Midbrain (tissue), 1 donor: ENCODE data around the gene MLXIPL.
"Not testable (repeated sequence)": the region's sequence is repeated elsewhere in the genome, so short reads cannot be mapped to it uniquely, and the experiment has no call there.

Experiments
- DNase-seq: peaks from one replicate; lab custom pipeline; 2025; lab: John Stamatoyannopoulos, UW

Gene MLXIPL

DNA sequence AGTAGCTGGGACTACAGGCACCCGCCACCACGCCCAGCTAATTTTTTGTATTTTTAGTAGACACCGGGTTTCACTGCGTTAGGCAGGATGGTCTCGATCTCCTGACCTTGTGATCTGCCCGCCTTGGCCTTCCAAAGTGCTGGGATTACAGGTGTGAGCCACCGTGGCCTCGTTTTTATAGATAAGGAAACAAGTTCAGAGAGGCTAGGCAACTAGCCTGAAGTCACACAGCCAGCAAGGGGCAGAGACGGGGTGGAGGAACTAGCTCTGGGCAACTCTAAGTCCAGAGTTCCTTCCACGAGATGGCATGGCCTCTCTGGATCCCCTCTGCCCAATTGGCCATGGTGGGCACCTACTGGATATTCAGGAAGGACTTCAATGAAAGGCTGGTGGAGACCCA lies 9.4 kb downstream of the MLXIPL start:
- DNase-seq = not testable (repeated sequence)

DNA sequence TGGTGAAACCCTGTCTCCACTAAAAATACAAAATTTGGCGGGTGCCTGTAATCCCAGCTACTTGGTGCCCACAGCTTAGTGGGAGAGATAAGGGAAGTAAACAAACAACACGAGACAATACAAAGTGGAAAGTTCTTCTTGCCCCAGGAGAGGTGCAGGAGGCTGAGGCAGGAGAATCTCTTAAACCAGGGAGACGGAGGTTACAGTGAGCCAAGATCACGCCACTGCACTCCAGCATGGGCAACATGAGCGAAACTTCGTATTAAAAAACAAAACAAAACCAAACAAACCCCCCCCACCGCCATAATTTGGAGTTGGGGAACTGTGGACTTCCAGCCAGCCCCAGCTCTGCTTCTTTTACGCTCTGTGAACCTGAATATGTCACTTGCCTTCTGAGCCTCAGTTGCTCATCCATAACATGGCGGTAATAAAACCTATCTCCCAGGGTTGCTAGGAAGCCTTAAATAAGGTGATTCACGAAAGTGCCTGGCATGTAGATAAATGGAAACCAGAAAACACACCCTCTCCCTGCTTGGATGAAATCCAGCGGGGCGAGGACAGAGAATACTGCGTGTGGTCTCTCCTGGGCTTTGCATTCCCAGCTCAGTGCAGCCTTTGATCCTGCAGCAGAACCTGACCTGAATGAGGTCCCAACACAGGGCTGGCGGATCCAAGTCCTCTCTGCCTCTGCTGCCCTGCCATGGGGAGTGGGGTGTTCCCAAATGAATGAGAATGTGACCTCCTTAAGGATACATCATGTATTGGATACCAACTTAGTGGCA lies 10.2 kb downstream of the MLXIPL start:
- no peak for DNase-seq

GRCh38 chr7:73612598-73613269 lies 11.6 kb downstream of the MLXIPL start:
- DNase-seq = no peak

DNA sequence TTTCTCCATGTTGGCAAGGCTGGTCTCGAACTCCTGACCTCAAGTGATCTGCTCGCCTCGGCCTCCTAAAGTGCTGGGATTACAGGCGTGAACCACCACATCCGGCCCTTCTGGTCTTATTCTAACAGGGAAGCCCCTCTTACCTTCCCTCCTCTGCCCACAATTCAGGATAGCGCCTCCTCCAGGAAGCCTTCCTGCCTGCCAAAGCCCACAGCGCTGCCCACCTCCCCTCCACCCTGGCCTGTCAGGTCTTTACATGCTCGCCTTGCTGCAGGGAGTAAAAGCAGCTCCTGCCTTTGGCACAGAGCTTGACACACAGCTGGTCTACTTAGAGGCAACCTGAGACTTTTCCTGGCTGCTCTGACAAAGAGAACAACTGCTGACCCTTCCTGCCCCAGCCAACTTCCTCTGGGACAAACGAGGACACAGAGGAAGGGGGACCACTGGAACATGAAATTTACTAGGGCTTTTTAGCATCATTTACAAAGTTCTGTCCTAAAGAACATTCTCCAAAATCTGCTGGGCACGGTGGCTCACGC lies 13.2 kb downstream of the MLXIPL start:
- DNase-seq = no peak

- no peak for DNase-seq
These were observed 14.2 kb downstream of the MLXIPL start for GRCh38 chr7:73610105-73610504.

DNA sequence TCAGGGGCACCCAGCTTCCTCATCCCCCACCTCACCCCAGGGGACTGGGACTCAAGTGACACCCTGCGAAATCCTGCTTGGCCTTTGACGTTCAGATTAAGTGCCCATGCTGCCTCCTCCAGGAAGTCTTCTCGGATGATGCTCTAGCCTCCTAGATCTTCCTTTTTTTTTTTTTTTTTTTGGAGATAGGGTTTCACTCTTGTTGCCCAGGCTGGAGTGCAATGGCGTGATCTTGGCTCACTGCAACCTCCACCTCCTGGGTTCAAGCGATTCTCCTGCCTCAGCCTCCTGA lies 16.7 kb downstream of the MLXIPL start:
- not testable (repeated sequence) for DNase-seq

DNA sequence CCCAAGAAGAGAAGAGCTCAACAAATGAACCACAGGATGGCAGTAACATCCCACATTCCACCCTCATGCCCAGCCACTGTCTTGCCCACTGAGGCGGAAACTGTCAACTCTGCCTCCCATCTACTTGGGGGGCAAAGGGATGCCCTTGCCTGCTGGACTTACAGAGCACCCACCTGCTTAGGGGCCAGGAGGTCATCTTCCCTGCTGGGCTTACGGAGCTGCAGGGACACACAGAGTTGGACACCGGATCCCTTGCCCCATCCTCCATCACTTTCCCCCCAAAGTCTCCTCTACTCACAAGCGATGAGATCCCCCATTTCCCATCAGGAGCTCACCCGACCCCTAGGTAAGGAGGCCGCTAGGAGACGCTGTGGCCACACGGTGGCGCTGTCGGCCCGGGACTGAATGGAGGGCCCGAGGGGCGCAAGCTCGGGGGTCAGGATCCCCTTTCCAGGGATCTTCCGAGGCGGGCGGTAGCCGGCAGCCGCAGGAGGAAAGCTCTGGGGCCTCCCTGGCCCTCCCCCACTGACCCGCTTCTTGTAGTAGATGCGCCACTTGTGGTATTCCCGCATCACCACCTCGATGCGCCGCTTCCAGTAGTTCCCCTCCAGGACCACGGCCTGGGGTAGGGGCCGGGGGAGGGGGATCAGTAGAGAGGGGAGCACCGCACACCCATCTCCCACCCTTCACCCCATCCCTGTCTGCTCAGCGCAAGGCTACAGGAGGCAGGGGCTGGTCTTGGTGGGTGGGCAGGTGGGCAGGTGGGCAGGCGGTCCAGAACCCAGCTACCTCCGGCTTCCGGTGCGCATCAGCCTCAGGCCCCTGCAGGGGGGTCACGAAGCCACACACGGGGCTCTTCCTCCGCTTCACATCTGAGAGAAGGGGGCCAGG lies 17.3 kb downstream of the MLXIPL start:
- DNase-seq = peak; percentile 32

DNA sequence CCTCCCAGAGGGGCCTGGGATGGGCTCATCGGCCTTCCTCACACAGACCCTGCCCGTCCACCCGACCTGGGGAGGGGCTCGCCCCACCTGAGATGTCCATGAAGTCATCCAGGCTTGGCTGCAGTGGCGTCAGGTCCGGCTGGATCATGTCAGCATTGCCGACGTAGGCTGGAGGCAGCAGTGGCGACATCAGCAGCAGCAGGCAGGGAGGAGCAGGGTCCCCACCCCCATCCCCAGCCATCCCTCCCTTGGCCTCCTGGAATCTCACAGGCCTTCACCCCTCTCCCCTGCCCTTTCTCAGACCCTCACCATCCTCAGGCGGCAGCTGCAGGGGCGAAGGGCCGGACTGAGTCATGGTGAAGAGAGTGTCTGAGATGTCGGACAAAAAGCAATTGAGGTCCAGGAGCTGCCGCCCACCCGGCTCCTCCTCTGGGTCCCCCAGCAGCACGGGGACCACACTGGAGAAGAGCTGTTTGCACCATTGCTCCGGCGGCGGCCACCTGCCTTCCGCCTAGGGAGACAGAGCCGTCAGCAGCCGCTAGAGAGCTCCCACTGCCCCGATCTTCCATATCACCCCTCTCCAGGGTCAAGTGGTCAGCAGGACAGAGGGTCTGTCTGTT lies 18.6 kb downstream of the MLXIPL start:
- no peak for DNase-seq

- DNase-seq = peak; percentile 11
These were observed 21.3 kb downstream of the MLXIPL start for GRCh38 chr7:73602721-73603651.

DNA sequence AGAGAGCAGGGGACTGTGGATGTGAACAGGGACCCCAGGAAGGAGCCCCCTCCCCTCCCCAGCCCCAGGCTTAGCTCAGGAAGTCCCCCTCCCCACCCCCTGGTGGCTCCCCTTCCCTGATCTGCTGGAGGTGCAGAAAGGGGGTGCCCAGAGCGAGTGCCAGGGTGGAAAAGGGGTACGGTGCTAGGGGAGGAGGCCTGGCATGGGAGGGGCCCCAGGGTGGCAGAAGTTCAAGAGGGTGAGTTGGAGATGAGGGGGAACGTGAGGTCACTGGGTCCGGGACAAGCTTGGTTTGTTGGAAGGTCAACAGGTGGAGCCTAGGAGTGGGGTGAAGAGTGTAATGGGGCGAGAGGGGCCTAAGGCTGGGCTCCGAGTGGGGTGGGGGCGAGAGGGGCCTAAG lies 24.4 kb downstream of the MLXIPL start:
- no peak for DNase-seq

DNA sequence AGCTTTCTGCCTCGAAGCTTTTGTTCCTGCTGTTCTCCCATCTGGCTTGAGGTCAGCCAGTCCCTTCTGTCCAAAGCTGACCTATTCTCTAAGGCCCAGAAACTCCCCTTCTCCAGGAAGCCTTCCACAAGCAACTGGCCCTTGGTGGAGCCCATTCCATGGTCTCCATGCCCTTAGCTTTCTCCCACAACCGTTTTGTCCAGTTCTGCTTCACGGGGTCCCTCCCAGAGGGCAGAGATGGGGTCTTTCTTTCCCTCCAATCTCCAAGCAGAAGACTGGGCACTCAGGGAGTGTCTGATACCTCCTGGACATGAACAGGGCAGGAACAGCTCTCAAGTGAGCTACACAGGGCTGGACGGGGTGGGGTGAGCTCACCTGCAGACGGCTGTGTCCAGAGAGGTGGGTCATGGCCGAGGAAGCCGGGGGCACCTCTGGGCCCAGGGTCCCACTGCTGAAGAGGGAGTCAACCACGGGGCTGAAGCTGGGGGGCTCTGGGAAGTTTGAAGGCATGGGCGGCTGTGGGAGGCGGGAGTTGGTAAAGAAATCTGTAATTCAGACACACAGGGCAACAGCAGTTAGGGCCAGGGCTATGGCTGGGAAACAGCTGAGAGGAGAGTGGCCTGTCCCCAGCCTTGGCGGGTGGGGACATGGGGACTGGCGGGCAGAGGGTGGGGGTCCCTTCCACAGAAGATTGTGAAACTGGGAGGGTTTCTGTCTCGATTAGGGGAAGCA lies 25.0 kb downstream of the MLXIPL start:
- DNase-seq = no peak

- no peak for DNase-seq
These were observed 26.1 kb downstream of the MLXIPL start for GRCh38 chr7:73597978-73598782.

DNA sequence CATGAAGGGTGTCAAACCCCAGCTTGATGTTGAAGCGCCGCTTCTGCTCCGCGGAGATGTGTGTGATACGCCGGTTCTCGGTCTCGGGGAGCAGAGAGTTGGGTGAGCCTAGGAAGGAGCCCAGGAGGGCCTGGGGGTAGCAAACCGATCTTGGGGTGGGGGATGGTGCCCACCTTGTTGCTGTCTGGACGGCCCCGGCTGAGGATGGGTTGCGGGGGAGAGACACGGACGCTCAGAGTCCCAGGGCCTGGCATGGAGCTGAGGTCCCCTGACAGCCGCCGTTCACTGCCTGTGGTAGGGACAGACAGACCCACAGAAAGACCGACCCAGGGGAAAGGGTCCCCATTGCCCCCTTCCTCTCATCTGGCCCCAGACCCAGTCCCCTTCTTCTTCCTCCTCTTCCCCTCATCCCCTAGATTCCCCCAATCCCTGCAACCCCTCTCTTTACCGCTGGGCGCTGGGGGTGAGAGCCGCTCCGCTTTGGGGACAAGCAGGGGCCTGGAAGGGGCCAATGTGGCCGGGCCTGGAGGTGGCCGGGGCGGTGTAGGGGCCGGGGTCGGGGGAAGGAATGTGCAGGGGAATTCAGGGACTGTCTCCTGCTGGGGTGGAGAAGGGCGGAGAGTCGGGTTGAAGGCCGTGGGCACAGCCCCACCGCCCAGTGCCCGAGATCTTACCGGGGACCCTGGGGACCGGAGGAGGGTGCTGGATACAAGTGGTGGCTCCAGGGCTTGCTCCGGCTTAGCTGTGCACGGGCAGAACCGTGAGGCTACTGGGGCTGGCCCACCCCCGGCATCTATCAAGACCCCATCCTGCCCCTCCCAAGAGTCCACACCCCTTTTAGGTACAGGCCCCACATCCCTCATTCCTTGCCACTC lies 27.9 kb downstream of the MLXIPL start:
- DNase-seq = no peak

GRCh38 chr7:73595358-73595757 lies 29.0 kb downstream of the MLXIPL start:
- DNase-seq = no peak

DNA sequence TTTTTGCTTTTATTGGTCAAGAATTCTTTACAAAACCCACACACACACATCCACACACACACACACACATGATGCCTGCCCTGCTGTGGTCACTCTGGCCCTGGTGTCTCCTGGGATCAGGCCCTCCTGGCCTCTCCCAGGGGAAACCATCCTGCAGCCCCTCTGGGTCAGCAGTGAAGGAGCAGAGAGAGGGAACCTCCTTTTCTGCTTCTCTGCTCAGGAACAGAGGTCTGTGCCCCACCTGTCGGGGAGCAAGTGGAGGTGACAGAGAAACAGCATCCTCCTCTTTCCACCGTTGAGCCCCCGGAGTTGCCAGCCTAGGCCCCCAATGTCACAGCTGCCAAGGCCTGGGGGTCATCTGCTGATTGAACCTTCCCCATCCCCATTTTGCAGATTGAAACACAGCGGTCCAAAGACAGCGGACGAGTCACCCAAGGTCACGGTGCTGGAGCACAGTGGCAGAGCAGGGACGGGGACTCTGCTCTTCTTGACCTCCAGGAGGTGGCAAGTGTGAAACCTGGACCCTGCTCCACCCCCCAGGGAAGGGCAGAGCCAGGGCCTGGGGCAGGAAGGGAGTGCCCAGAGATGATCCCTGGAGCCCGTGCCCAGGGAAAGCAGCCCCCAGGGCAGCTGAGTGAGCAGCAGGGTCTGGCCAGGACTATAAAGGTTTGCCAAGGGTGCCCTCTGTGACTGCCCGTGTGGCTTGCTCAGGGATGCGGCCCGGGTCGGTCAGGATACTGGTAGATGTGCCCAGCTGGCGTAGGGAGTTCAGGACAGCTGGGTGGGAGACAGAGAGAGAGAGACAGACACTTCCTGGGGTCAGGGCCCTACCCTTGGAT lies 30.9 kb downstream of the MLXIPL start:
- no peak for DNase-seq

DNA sequence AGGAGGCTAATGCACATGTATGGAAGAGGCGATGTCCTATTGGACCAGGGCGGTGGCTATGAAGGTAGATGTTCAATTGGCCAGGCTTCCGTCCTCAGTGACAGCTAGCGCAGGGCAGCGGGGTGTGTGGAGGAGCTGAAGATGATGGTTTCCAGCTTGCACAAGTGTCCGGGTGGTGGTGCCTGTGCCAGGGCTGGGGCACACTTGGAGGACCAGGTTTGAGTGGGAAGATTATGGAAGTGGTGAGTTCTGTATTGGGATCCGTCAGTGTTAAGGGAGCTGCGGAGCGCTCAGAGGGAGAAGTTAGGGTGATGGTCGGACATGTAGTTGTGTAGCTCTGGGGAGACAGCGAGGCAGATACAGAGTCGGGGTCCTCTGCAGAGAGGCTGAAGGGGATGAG lies 37.4 kb downstream of the MLXIPL start:
- no peak for DNase-seq

GRCh38 chr7:73585196-73585595 lies 39.1 kb downstream of the MLXIPL start:
- no peak for DNase-seq
